Measurements from ENCODE around the gene RNU2-1. TPM values are rescaled to one million over a fixed set of nuclear protein-coding genes. Genes with fewer than 3 reads are reported as not detected.

Gene RNU2-1
- total and polyA plus RNA-seq, 2 of the 13 experiments (the other 11 are each of a cell fraction or from before 2014, with no cell fraction given), result not detected

DNA sequence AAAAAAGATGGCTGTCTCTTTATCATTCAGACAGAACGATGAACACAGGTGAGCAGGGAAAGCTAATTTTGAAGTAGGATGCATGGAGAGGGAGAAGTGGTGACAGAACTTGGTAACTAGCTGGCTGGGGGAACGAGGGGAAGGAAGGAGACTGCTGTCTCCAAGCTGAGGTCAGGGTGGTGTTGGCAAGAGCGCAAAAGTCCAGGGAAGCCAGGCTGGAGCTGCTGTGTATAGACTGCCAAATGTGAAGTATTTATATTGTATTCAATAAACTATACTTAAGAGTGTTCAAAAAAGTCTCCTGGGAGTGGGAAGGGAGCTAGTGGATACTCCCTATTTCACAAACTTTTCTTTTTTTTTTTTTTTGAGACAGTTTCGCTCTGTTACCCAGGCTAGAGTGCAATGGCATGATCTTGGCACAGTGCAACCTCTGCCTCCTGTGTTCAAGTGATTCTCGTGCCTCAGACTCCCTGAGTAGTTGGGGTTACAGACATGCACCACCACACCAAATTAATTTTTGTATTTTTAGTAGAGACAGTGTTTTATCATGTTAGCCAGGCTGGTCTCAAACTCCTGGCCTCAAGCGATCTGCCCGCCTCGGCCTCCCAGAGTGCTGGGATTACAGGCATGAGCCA lies 13.9 kb downstream of the RNU2-1 start:
- no peak overlapping the region for H3K9ac ChIP-seq (ENCODE audit: insufficient read depth, low read depth, low read length)
- DNase-seq (ENCODE audit: low spot score), result no peak
- H3K4me2 ChIP-seq (ENCODE audit: low read depth, low read length), result no peak overlapping the region
- intact Hi-C loops (cut with micrococcal nuclease; ENCODE audit: unreplicated experiment) (no loop called here), in situ Hi-C loops (cut with HindIII; ENCODE audit: extremely low pct_ligation_motif_present, low pct_unique_long_range_greater_than_20kb) (no loop called here)
- H3K4me3 ChIP-seq (replicated peaks in 1 of 3; ENCODE audit: insufficient read depth in 1 of 3, low read depth in 2 of 3, low read length in 3 of 3), result no peak overlapping the region
- 98% methylated on average over 8 of the region's 8 CpGs for WGBS (ENCODE audit: low lambda C conversion rate)
- H2AFZ ChIP-seq (ENCODE audit: low read length), result no peak overlapping the region
- no peak overlapping the region for H3K27ac ChIP-seq (ENCODE audit: extremely low read length, insufficient read depth, low read length)
- peaks cover 19 to 49% of the 10 kb centered on the region in 2 experiments for H3K36me3 ChIP-seq (replicated peaks in 1 of 2; ENCODE audit: control insufficient read depth in 1 of 2, insufficient read depth in 2 of 2, low read length in 2 of 2)
- POLR2A ChIA-PET, result interaction anchor here (0.7 to 5.7 kb wide), 7 partner anchors 8 to 209 kb away, joined by 3 to 177 read pairs (median 4); partner anchors contain the start of genes NBR1, TMEM106A and VAT1
- ATAC-seq, result no peak
- no peak for FAIRE-seq
- H3K27me3 ChIP-seq (ENCODE audit: control insufficient read depth in 1 of 2, insufficient read depth in 2 of 2, low read length in 2 of 2), result no peaks in the 10 kb centered on the region
- no peak for TF ChIP-seq ZNF460 (CRISPR knock-in tag; IDR thresholded peaks at IDR 0.05; ENCODE audit: borderline replicate concordance)
- no peak for TF ChIP-seq ZNF10 (CRISPR knock-in tag; IDR thresholded peaks at IDR 0.05; ENCODE audit: borderline replicate concordance, low read depth)
- TF ChIP-seq HIVEP1 (CRISPR knock-in tag; IDR thresholded peaks at IDR 0.05), result no peak
- TF ChIP-seq POLR2A (IDR thresholded peaks at IDR 0.05; ENCODE audit: insufficient read depth in 1 of 2, low read depth in 2 of 2, low read length in 2 of 2), result peak in 1 of 2 experiments; percentile 30; a peak in 1 of 4 replicates
- TF ChIP-seq RBFOX2 (IDR thresholded peaks at IDR 0.05; ENCODE audit: low read depth, low read length), result peak; percentile 40
- TF ChIP-seq PHF5A (CRISPR knock-in tag; IDR thresholded peaks at IDR 0.05; ENCODE audit: low read depth, unreplicated experiment), result no peak
- TF ChIP-seq ZNF670 (CRISPR knock-in tag; IDR thresholded peaks at IDR 0.05; ENCODE audit: borderline replicate concordance), result no peak
- TF ChIP-seq RFXAP (CRISPR knock-in tag; IDR thresholded peaks at IDR 0.05; ENCODE audit: borderline replicate concordance), result no peak
- CTCF ChIA-PET (ENCODE audit: low intra/inter-chr PET ratio, low total read pairs), result no interaction called here
- no peaks in the 10 kb centered on the region for H3K79me2 ChIP-seq (ENCODE audit: insufficient read depth, low read length)
- H4K20me1 ChIP-seq (ENCODE audit: insufficient read depth, low read length), result no peaks in the 10 kb centered on the region
- peaks cover 48% of the 10 kb centered on the region for H3K4me1 ChIP-seq (ENCODE audit: insufficient read depth, low read length)
- BruUV-seq (replicated peaks), result no TSS peak
- H3K9me3 ChIP-seq (ENCODE audit: low read length), result no peaks in the 10 kb centered on the region

GRCh38 chr17:43219001-43219400 lies 14.8 kb downstream of the RNU2-1 start:
- Histone ChIP-seq H3K79me2 (ENCODE audit: insufficient read depth, low read length) (peaks cover 3% of the 10 kb centered on the region), H3K27me3 (ENCODE audit: control insufficient read depth in 1 of 2, insufficient read depth in 2 of 2, low read length in 2 of 2) (no peaks in the 10 kb centered on the region), H2AFZ (ENCODE audit: low read length) (no peak overlapping the region), H3K36me3 (replicated peaks in 1 of 2; ENCODE audit: control insufficient read depth in 1 of 2, insufficient read depth in 2 of 2, low read length in 2 of 2) (peaks cover 17 to 45% of the 10 kb centered on the region in 2 experiments), H3K9me3 (ENCODE audit: low read length) (no peaks in the 10 kb centered on the region), H3K4me3 (replicated peaks in 1 of 3; ENCODE audit: insufficient read depth in 1 of 3, low read depth in 2 of 3, low read length in 3 of 3) (no peak overlapping the region), H3K4me1 (ENCODE audit: insufficient read depth, low read length) (peaks cover 57% of the 10 kb centered on the region), H3K4me2 (ENCODE audit: low read depth, low read length) (no peak overlapping the region), H3K9ac (ENCODE audit: insufficient read depth, low read depth, low read length) (no peak overlapping the region; the same call in 1 of the 2 replicates), H4K20me1 (ENCODE audit: insufficient read depth, low read length) (no peaks in the 10 kb centered on the region), H3K27ac (ENCODE audit: extremely low read length, insufficient read depth, low read length) (peak overlapping the region; percentile 94)
- CTCF ChIA-PET (ENCODE audit: low intra/inter-chr PET ratio, low total read pairs), result no interaction called here
- no peak for ATAC-seq
- BruUV-seq (replicated peaks), result no TSS peak
- 98% methylated on average over 2 of the region's 2 CpGs for WGBS (ENCODE audit: low lambda C conversion rate)
- no peak for DNase-seq (ENCODE audit: low spot score)
- intact Hi-C loops (cut with micrococcal nuclease; ENCODE audit: unreplicated experiment), result no loop called here
- POLR2A ChIA-PET, result interaction anchor here (0.8 to 5.7 kb wide), 7 partner anchors 20 to 221 kb away, joined by 3 to 177 read pairs (median 7); partner anchors contain the start of genes NBR1, RPL27 and VAT1
- no peak for FAIRE-seq
- in situ Hi-C loops (cut with HindIII; ENCODE audit: extremely low pct_ligation_motif_present, low pct_unique_long_range_greater_than_20kb), result no loop called here
- TF ChIP-seq POLR2A (IDR thresholded peaks at IDR 0.05; ENCODE audit: insufficient read depth in 1 of 2, low read depth in 2 of 2, low read length in 2 of 2) (peak in 1 of 2 experiments; percentile 13; a peak in 1 of 4 replicates), SOX6 (IDR thresholded peaks at IDR 0.05) (no peak), SOX6 (CRISPR knock-in tag; IDR thresholded peaks at IDR 0.05) (0 out of 2 replicates have a peak, but pooled peaks have one; percentile 4), RORA (CRISPR knock-in tag; IDR thresholded peaks at IDR 0.05) (no peak), ZFAT (CRISPR knock-in tag; conservative IDR thresholded peaks at IDR 0.05) (no peak), BRF2 (CRISPR knock-in tag; IDR thresholded peaks at IDR 0.05) (no peak), ZNF7 (CRISPR knock-in tag; IDR thresholded peaks at IDR 0.05) (no peak), MAFG (CRISPR knock-in tag; IDR thresholded peaks at IDR 0.05) (no peak), MXI1 (IDR thresholded peaks at IDR 0.05; ENCODE audit: borderline replicate concordance, low read depth, low read length) (no peak)
- TF ChIP-seq, protein P1, sequence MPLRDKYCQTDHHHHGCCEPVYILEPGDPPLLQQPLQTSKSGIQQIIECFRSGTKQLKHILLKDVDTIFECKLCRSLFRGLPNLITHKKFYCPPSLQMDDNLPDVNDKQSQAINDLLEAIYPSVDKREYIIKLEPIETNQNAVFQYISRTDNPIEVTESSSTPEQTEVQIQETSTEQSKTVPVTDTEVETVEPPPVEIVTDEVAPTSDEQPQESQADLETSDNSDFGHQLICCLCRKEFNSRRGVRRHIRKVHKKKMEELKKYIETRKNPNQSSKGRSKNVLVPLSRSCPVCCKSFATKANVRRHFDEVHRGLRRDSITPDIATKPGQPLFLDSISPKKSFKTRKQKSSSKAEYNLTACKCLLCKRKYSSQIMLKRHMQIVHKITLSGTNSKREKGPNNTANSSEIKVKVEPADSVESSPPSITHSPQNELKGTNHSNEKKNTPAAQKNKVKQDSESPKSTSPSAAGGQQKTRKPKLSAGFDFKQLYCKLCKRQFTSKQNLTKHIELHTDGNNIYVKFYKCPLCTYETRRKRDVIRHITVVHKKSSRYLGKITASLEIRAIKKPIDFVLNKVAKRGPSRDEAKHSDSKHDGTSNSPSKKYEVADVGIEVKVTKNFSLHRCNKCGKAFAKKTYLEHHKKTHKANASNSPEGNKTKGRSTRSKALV (CRISPR knock-in tag; IDR thresholded peaks at IDR 0.05), result no peak
